ENCODE measurements around the gene PI16. TPM values are rescaled to one million over a fixed set of nuclear protein-coding genes. Genes with fewer than 3 reads are reported as not detected.
"Not testable (repeated sequence)": the region's sequence is repeated elsewhere in the genome, so short reads cannot be mapped to it uniquely, and the experiment has no call there.

The PI16 gene
- total RNA-seq, 2 experiments from 2014 or later, result 5.2 to 7.8 TPM

DNA sequence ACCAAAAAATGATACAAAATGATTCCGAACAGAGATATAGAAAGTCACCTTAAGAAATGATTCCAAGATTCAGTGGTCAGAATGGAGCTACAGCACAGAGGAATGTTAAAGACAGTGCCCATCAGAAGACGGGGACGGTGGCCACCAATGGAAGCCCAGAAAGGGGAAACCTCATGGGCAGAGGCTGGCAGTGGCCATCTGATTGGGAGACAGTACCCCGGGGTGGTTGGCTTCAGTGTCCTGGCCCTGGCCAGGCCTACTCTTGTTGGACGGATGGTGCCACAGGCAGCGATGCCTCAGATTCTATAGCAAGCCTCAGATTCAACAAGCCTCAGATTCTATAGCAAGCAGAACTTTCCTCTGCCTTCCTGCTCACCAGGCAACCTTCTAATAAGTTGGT, 16.6 kb upstream of the PI16 start:
- no peaks in the 10 kb centered on the region for H3K27me3 ChIP-seq (ENCODE audit: control insufficient read depth in 1 of 2, insufficient read depth in 2 of 2, low read length in 2 of 2)
- no peak for ATAC-seq (ENCODE audit: poor library complexity)
- Mint-ChIP-seq H3K4me3 (no peak overlapping the region), H3K36me3 (ENCODE audit: low read depth) (no peaks in the 10 kb centered on the region), H3K27me3 (no peaks in the 10 kb centered on the region), H3K27ac (no peak overlapping the region), H3K4me1 (ENCODE audit: low read depth) (no peaks in the 10 kb centered on the region), H3K9me3 (no peaks in the 10 kb centered on the region)
- H3K4me3 ChIP-seq (ENCODE audit: low read length), result no peak overlapping the region
- TF ChIP-seq, protein P1, sequence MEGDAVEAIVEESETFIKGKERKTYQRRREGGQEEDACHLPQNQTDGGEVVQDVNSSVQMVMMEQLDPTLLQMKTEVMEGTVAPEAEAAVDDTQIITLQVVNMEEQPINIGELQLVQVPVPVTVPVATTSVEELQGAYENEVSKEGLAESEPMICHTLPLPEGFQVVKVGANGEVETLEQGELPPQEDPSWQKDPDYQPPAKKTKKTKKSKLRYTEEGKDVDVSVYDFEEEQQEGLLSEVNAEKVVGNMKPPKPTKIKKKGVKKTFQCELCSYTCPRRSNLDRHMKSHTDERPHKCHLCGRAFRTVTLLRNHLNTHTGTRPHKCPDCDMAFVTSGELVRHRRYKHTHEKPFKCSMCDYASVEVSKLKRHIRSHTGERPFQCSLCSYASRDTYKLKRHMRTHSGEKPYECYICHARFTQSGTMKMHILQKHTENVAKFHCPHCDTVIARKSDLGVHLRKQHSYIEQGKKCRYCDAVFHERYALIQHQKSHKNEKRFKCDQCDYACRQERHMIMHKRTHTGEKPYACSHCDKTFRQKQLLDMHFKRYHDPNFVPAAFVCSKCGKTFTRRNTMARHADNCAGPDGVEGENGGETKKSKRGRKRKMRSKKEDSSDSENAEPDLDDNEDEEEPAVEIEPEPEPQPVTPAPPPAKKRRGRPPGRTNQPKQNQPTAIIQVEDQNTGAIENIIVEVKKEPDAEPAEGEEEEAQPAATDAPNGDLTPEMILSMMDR (IDR thresholded peaks at IDR 0.05), result no peak
- H3K4me1 ChIP-seq (ENCODE audit: insufficient read depth, low read length), result no peaks in the 10 kb centered on the region
- intact Hi-C loops (cut with DNase I, micrococcal nuclease), result no loop called here
- H3K36me3 ChIP-seq (ENCODE audit: insufficient read depth, low read length), result no peaks in the 10 kb centered on the region
- ChIA-PET POLR2A (no interaction called here), CTCF (interaction anchor here (1.6 kb wide), 1 partner anchor 10 kb away, joined by 3 read pairs; no protein-coding TSS in a partner anchor)
- H3K9me3 ChIP-seq (ENCODE audit: control insufficient read depth in 1 of 2, insufficient read depth in 1 of 2, low read length in 2 of 2), result no peaks in the 10 kb centered on the region
- no peak for DNase-seq
- no peak overlapping the region for H3K27ac ChIP-seq (ENCODE audit: low read depth in 1 of 2, low read length in 2 of 2)

DNA sequence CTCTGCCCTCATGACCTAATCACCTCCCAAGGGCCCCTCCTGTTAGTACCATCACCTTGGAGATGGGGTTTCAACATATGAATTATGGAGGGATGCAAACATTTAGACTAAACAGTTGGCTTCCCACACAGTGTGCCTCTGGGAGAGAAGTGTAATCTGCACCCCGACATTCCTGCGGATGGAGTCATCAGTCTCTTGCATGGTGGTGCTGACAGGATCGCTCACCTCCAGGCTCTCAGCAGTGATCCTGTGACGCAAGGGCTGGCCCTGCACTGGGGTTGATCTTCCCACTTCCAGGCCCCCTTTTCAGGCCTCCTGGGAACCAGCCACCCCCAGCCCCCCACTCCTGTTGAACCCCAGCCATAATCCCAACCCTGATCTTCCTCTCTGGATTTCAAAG, 16.0 kb upstream of the PI16 start:
- H3K4me3 ChIP-seq (ENCODE audit: low read length), result no peak overlapping the region
- no peaks in the 10 kb centered on the region for H3K27me3 ChIP-seq (ENCODE audit: control insufficient read depth in 1 of 2, insufficient read depth in 2 of 2, low read length in 2 of 2)
- H3K9me3 ChIP-seq (ENCODE audit: control insufficient read depth in 1 of 2, insufficient read depth in 1 of 2, low read length in 2 of 2), result no peaks in the 10 kb centered on the region
- no peaks in the 10 kb centered on the region for H3K4me1 ChIP-seq (ENCODE audit: insufficient read depth, low read length)
- Mint-ChIP-seq H3K9me3 (no peaks in the 10 kb centered on the region), H3K4me3 (no peak overlapping the region), H3K27ac (no peak overlapping the region), H3K4me1 (ENCODE audit: low read depth) (no peaks in the 10 kb centered on the region), H3K36me3 (ENCODE audit: low read depth) (no peaks in the 10 kb centered on the region), H3K27me3 (no peaks in the 10 kb centered on the region)
- no peaks in the 10 kb centered on the region for H3K36me3 ChIP-seq (ENCODE audit: insufficient read depth, low read length)
- CTCF ChIA-PET, result no interaction called here
- TF ChIP-seq, protein P1 (IDR thresholded peaks at IDR 0.05), result no peak
- POLR2A ChIA-PET, result no interaction called here
- no peak for ATAC-seq (ENCODE audit: poor library complexity)
- no peak for DNase-seq
- H3K27ac ChIP-seq (ENCODE audit: low read depth in 1 of 2, low read length in 2 of 2), result no peak overlapping the region
- intact Hi-C loops (cut with DNase I, micrococcal nuclease), result no loop called here

DNA sequence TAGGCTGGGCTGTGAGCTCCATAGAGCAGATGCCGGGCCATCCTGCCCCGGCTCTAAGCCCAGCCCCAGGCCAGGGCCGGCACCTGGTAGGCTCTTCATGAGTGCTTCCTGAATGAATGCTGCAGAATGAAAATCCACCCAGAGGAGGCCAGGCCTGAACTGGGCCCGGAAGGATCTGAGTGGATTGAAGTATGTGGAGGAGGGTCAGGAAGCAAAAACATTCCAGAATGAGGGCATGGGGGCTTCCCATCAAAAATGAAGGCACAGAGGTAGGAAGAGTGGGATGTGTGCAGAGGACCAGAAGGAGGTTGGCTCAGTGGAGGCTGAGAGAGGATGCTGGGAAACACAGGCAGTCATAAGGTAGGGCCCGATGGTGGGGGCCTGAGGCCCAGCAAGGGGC, 15.5 kb upstream of the PI16 start:
- POLR2A ChIA-PET; H3K27ac ChIP-seq (ENCODE audit: low read depth in 1 of 2, low read length in 2 of 2); H3K9me3 Mint-ChIP-seq; H3K4me1 ChIP-seq (ENCODE audit: insufficient read depth, low read length); H3K36me3 ChIP-seq (ENCODE audit: insufficient read depth, low read length); H3K36me3 Mint-ChIP-seq (ENCODE audit: low read depth); H3K4me3 ChIP-seq (ENCODE audit: low read length); ATAC-seq (ENCODE audit: poor library complexity); DNase-seq; H3K4me1 Mint-ChIP-seq (ENCODE audit: low read depth); H3K27me3 Mint-ChIP-seq; H3K4me3 Mint-ChIP-seq; CTCF ChIA-PET; intact Hi-C loops (cut with DNase I, micrococcal nuclease); H3K27me3 ChIP-seq (ENCODE audit: control insufficient read depth in 1 of 2, insufficient read depth in 2 of 2, low read length in 2 of 2); H3K27ac Mint-ChIP-seq; H3K9me3 ChIP-seq (ENCODE audit: control insufficient read depth in 1 of 2, insufficient read depth in 1 of 2, low read length in 2 of 2): not testable (repeated sequence)

DNA sequence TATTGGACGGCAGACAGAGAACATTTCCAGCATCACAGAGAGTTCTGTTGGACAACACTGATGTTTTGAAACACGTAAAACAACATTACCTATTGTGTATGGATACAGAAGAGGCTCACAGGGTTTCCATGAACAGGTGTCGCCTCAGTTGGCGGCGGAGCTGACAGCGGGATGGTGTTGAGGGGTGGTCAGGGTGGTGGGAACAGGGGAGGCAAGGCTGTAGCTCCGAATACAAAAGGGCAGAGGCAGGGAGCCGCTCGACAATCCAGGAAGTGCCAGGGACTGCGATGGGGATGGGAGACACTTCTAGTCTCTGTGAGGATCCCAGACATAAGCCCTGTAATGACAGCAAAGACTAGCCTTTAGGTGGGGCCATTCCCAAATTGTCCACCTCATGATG, 14.5 kb upstream of the PI16 start:
- no peak for DNase-seq

GRCh38 chr6:36941561-36941960, 13.0 kb upstream of the PI16 start:
- H3K36me3 Mint-ChIP-seq (ENCODE audit: low read depth); H3K36me3 ChIP-seq (ENCODE audit: insufficient read depth, low read length); H3K4me3 Mint-ChIP-seq; H3K9me3 ChIP-seq (ENCODE audit: control insufficient read depth in 1 of 2, insufficient read depth in 1 of 2, low read length in 2 of 2); POLR2A ChIA-PET; intact Hi-C loops (cut with DNase I, micrococcal nuclease); CTCF ChIA-PET; H3K4me3 ChIP-seq (ENCODE audit: low read length); H3K27ac Mint-ChIP-seq; H3K27me3 Mint-ChIP-seq; H3K27ac ChIP-seq (ENCODE audit: low read depth in 1 of 2, low read length in 2 of 2); H3K4me1 ChIP-seq (ENCODE audit: insufficient read depth, low read length); ATAC-seq (ENCODE audit: poor library complexity); H3K4me1 Mint-ChIP-seq (ENCODE audit: low read depth); H3K27me3 ChIP-seq (ENCODE audit: control insufficient read depth in 1 of 2, insufficient read depth in 2 of 2, low read length in 2 of 2); DNase-seq; H3K9me3 Mint-ChIP-seq: not testable (repeated sequence)

More for the DNA sequence above, 14.5 kb upstream of the PI16 start:
- no peaks in the 10 kb centered on the region for H3K36me3 Mint-ChIP-seq (ENCODE audit: low read depth)
- H3K27ac Mint-ChIP-seq, result no peak overlapping the region
- no peak for ATAC-seq (ENCODE audit: poor library complexity)
- Histone ChIP-seq H3K9me3 (ENCODE audit: control insufficient read depth in 1 of 2, insufficient read depth in 1 of 2, low read length in 2 of 2) (no peaks in the 10 kb centered on the region), H3K4me3 (ENCODE audit: low read length) (no peak overlapping the region), H3K27ac (ENCODE audit: low read depth in 1 of 2, low read length in 2 of 2) (no peak overlapping the region), H3K36me3 (ENCODE audit: insufficient read depth, low read length) (no peaks in the 10 kb centered on the region), H3K4me1 (ENCODE audit: insufficient read depth, low read length) (no peaks in the 10 kb centered on the region), H3K27me3 (ENCODE audit: control insufficient read depth in 1 of 2, insufficient read depth in 2 of 2, low read length in 2 of 2) (no peaks in the 10 kb centered on the region)
- H3K4me1 Mint-ChIP-seq (ENCODE audit: low read depth), result no peaks in the 10 kb centered on the region
- TF ChIP-seq, protein P1 (IDR thresholded peaks at IDR 0.05), result no peak
- intact Hi-C loops (cut with DNase I, micrococcal nuclease), result no loop called here
- H3K4me3 Mint-ChIP-seq, result no peak overlapping the region
- POLR2A ChIA-PET, result no interaction called here
- H3K9me3 Mint-ChIP-seq, result no peaks in the 10 kb centered on the region
- CTCF ChIA-PET, result no interaction called here
- no peaks in the 10 kb centered on the region for H3K27me3 Mint-ChIP-seq
